GM10266 (cell line): ENCODE data around the gene RIPPLY3.
"Not testable (repeated sequence)": the region's sequence is repeated elsewhere in the genome, so short reads cannot be mapped to it uniquely, and the experiment has no call there.

Experiments used
- DNase-seq: peaks from one replicate; pipeline ENCODE4 v3.0.0; 2012; ENCODE audit errors: extremely low spot score
- CTCF ChIP-seq: IDR thresholded peaks from 2 replicates; pipeline ENCODE4 v1.5.1; 2012; ENCODE audit warnings: mild to moderate bottlenecking, low read depth; ENCODE audit not compliant: control insufficient read depth, insufficient read depth; ENCODE audit errors: missing control alignments

Gene RIPPLY3

GRCh38 chr21:37030864-37031263 lies 24.4 kb downstream of the RIPPLY3 start:
- DNase-seq: no peak
- no peak for TF ChIP-seq CTCF

- DNase-seq: no peak
- TF ChIP-seq CTCF: no peak
Measured at GRCh38 chr21:37032293-37032692, 25.8 kb downstream of the RIPPLY3 start.

GRCh38 chr21:37032877-37033471 lies 26.5 kb downstream of the RIPPLY3 start:
- no peak for TF ChIP-seq CTCF
- DNase-seq: no peak

- not testable (repeated sequence) for DNase-seq
Measured at GRCh38 chr21:37034394-37034793, 27.9 kb downstream of the RIPPLY3 start.

- no peak for TF ChIP-seq CTCF
Measured at GRCh38 chr21:37036177-37036576, 29.7 kb downstream of the RIPPLY3 start.

GRCh38 chr21:37039411-37040075 lies 33.0 kb downstream of the RIPPLY3 start:
- TF ChIP-seq CTCF: no peak

More at GRCh38 chr21:37036177-37036576, 29.7 kb downstream of the RIPPLY3 start:
- DNase-seq: no peak

GRCh38 chr21:37040212-37040611 lies 33.7 kb downstream of the RIPPLY3 start:
- no peak for DNase-seq
- TF ChIP-seq CTCF: no peak

More at GRCh38 chr21:37039411-37040075, 33.0 kb downstream of the RIPPLY3 start:
- DNase-seq: no peak
